Activated CD4-positive, alpha-beta T cell treated with anti-CD3 and anti-CD28 coated beads, Interleukin-2, amount 10 ng/mL, durations not matched to agents 24 days and 14 days (primary cell): ENCODE measurements around the gene MYOM3. TPM values are rescaled to one million over a fixed set of nuclear protein-coding genes. Genes with fewer than 3 reads are reported as not detected.

Experiments used
- DNase-seq: peaks from one replicate; pipeline ENCODE4 v3.0.0; 2022
- H3K27ac Mint-ChIP-seq: one replicate; pipeline ENCODE4 v1.8.0; 2022; ENCODE audit warnings: mild to moderate bottlenecking, mixed read lengths
- H3K27me3 Mint-ChIP-seq: one replicate; pipeline ENCODE4 v1.8.0; 2022; ENCODE audit warnings: mixed read lengths
- H3K36me3 Mint-ChIP-seq: one replicate; pipeline ENCODE4 v1.8.0; 2022; ENCODE audit warnings: low read depth, mild to moderate bottlenecking, mixed read lengths
- H3K4me1 Mint-ChIP-seq: one replicate; pipeline ENCODE4 v1.8.0; 2021; ENCODE audit warnings: mixed read lengths
- H3K4me3 Mint-ChIP-seq: one replicate; pipeline ENCODE4 v1.8.0; 2022; ENCODE audit warnings: mild to moderate bottlenecking, moderate library complexity, mixed read lengths
- H3K9me3 Mint-ChIP-seq: one replicate; pipeline ENCODE4 v1.8.0; 2021; ENCODE audit warnings: mixed read lengths
- intact Hi-C: fragments of 100-400 bp; cut with micrococcal nuclease; formaldehyde crosslinking; loops from one replicate; pipeline ENCODE4 v1.15.1; 2023
- total RNA-seq: library from RNA; stranded (reverse); gene quantifications from 2 replicates; pipeline ENCODE4 v1.2.3, GENCODE V29; 2022

MYOM3 gene
- total RNA-seq, 1 donor from 2014 or later: not detected

GRCh38 chr1:24074196-24074595 lies 37.7 kb downstream of the MYOM3 start:
- Mint-ChIP-seq H3K27ac (peak overlapping the region; percentile 11), H3K4me1 (peaks cover 4% of the 10 kb centered on the region), H3K9me3 (no peaks in the 10 kb centered on the region), H3K36me3 (no peaks in the 10 kb centered on the region), H3K27me3 (peaks cover 5% of the 10 kb centered on the region), H3K4me3 (no peak overlapping the region)
- DNase-seq: no peak
- intact Hi-C loops: no loop called here

- Mint-ChIP-seq H3K27me3 (peaks cover 5% of the 10 kb centered on the region), H3K27ac (no peak overlapping the region), H3K4me1 (peaks cover 4% of the 10 kb centered on the region), H3K36me3 (no peaks in the 10 kb centered on the region), H3K9me3 (no peaks in the 10 kb centered on the region), H3K4me3 (no peak overlapping the region)
- no peak for DNase-seq
- intact Hi-C loops: loop anchor here (1.0 to 2.0 kb wide), 3 partner anchors 40 to 321 kb away; partner anchors contain the start of gene MYOM3
These were observed 40.0 kb downstream of the MYOM3 start for GRCh38 chr1:24071941-24072340.

- peaks cover 4% of the 10 kb centered on the region for H3K4me1 Mint-ChIP-seq
- DNase-seq: peak; percentile 92
- no peaks in the 10 kb centered on the region for H3K36me3 Mint-ChIP-seq
- H3K27ac Mint-ChIP-seq: no peak overlapping the region
- intact Hi-C loops: loop anchor here (1.0 to 2.0 kb wide), 3 partner anchors 41 to 322 kb away; partner anchors contain the start of gene MYOM3
- no peaks in the 10 kb centered on the region for H3K9me3 Mint-ChIP-seq
- peaks cover 8% of the 10 kb centered on the region for H3K27me3 Mint-ChIP-seq
- H3K4me3 Mint-ChIP-seq: no peak overlapping the region
These were observed 41.0 kb downstream of the MYOM3 start for GRCh38 chr1:24070821-24071393.

- no peaks in the 10 kb centered on the region for H3K36me3 Mint-ChIP-seq
- intact Hi-C loops: loop anchor here (2.0 kb wide), 2 partner anchors 81 to 323 kb away; no protein-coding TSS in a partner anchor
- DNase-seq: no peak
- peaks cover 8% of the 10 kb centered on the region for H3K27me3 Mint-ChIP-seq
- H3K4me1 Mint-ChIP-seq: peaks cover 4% of the 10 kb centered on the region
- H3K4me3 Mint-ChIP-seq: no peak overlapping the region
- no peak overlapping the region for H3K27ac Mint-ChIP-seq
- no peaks in the 10 kb centered on the region for H3K9me3 Mint-ChIP-seq
These were observed 42.1 kb downstream of the MYOM3 start for GRCh38 chr1:24069817-24070216.

- H3K9me3 Mint-ChIP-seq: no peaks in the 10 kb centered on the region
- no peak overlapping the region for H3K4me3 Mint-ChIP-seq
- H3K36me3 Mint-ChIP-seq: no peaks in the 10 kb centered on the region
- H3K27me3 Mint-ChIP-seq: peaks cover 8% of the 10 kb centered on the region
- no peak overlapping the region for H3K27ac Mint-ChIP-seq
- peaks cover 4% of the 10 kb centered on the region for H3K4me1 Mint-ChIP-seq
- DNase-seq: no peak
- intact Hi-C loops: no loop called here
These were observed 44.0 kb downstream of the MYOM3 start for GRCh38 chr1:24067978-24068377.

GRCh38 chr1:24065304-24065703 lies 46.6 kb downstream of the MYOM3 start:
- DNase-seq: no peak
- Mint-ChIP-seq H3K4me1 (no peaks in the 10 kb centered on the region), H3K36me3 (no peaks in the 10 kb centered on the region), H3K27ac (no peak overlapping the region), H3K4me3 (no peak overlapping the region), H3K27me3 (peaks cover 3% of the 10 kb centered on the region), H3K9me3 (no peaks in the 10 kb centered on the region)
- intact Hi-C loops: no loop called here

GRCh38 chr1:24062221-24062620 lies 49.7 kb downstream of the MYOM3 start:
- intact Hi-C loops: no loop called here
- no peaks in the 10 kb centered on the region for H3K4me1 Mint-ChIP-seq
- no peak overlapping the region for H3K4me3 Mint-ChIP-seq
- no peaks in the 10 kb centered on the region for H3K9me3 Mint-ChIP-seq
- no peaks in the 10 kb centered on the region for H3K36me3 Mint-ChIP-seq
- H3K27ac Mint-ChIP-seq: no peak overlapping the region
- peaks cover 3% of the 10 kb centered on the region for H3K27me3 Mint-ChIP-seq
- no peak for DNase-seq

GRCh38 chr1:24060482-24060881 lies 51.5 kb downstream of the MYOM3 start:
- Mint-ChIP-seq H3K4me3 (no peak overlapping the region), H3K27ac (no peak overlapping the region), H3K36me3 (no peaks in the 10 kb centered on the region), H3K9me3 (no peaks in the 10 kb centered on the region), H3K27me3 (no peaks in the 10 kb centered on the region), H3K4me1 (no peaks in the 10 kb centered on the region)
- no peak for DNase-seq
- intact Hi-C loops: no loop called here

- Mint-ChIP-seq H3K27me3 (no peaks in the 10 kb centered on the region), H3K9me3 (no peaks in the 10 kb centered on the region), H3K27ac (no peak overlapping the region), H3K4me1 (no peaks in the 10 kb centered on the region), H3K4me3 (no peak overlapping the region), H3K36me3 (no peaks in the 10 kb centered on the region)
- intact Hi-C loops: no loop called here
- no peak for DNase-seq
These were observed 53.1 kb downstream of the MYOM3 start for GRCh38 chr1:24058671-24059455.

GRCh38 chr1:24057171-24057570 lies 54.8 kb downstream of the MYOM3 start:
- DNase-seq: no peak
- H3K4me3 Mint-ChIP-seq: no peak overlapping the region
- H3K27ac Mint-ChIP-seq: no peak overlapping the region
- H3K27me3 Mint-ChIP-seq: no peaks in the 10 kb centered on the region
- H3K9me3 Mint-ChIP-seq: no peaks in the 10 kb centered on the region
- no peaks in the 10 kb centered on the region for H3K4me1 Mint-ChIP-seq
- intact Hi-C loops: no loop called here
- no peaks in the 10 kb centered on the region for H3K36me3 Mint-ChIP-seq

GRCh38 chr1:24055681-24056080 lies 56.3 kb downstream of the MYOM3 start:
- intact Hi-C loops: no loop called here
- H3K4me1 Mint-ChIP-seq: no peaks in the 10 kb centered on the region
- H3K27me3 Mint-ChIP-seq: peaks cover 2% of the 10 kb centered on the region
- no peak for DNase-seq
- no peak overlapping the region for H3K27ac Mint-ChIP-seq
- no peaks in the 10 kb centered on the region for H3K36me3 Mint-ChIP-seq
- H3K4me3 Mint-ChIP-seq: no peak overlapping the region
- H3K9me3 Mint-ChIP-seq: no peaks in the 10 kb centered on the region

GRCh38 chr1:24052220-24052619 lies 59.7 kb downstream of the MYOM3 start:
- H3K4me1 Mint-ChIP-seq: no peaks in the 10 kb centered on the region
- intact Hi-C loops: no loop called here
- no peaks in the 10 kb centered on the region for H3K9me3 Mint-ChIP-seq
- no peak overlapping the region for H3K27ac Mint-ChIP-seq
- no peak overlapping the region for H3K4me3 Mint-ChIP-seq
- DNase-seq: no peak
- H3K27me3 Mint-ChIP-seq: peaks cover 4% of the 10 kb centered on the region
- no peaks in the 10 kb centered on the region for H3K36me3 Mint-ChIP-seq

GRCh38 chr1:24051206-24051945 lies 60.6 kb downstream of the MYOM3 start:
- Mint-ChIP-seq H3K27ac (no peak overlapping the region), H3K27me3 (peaks cover 4% of the 10 kb centered on the region), H3K36me3 (no peaks in the 10 kb centered on the region), H3K9me3 (no peaks in the 10 kb centered on the region), H3K4me3 (no peak overlapping the region), H3K4me1 (no peaks in the 10 kb centered on the region)
- DNase-seq: no peak
- intact Hi-C loops: no loop called here

GRCh38 chr1:24049733-24050132 lies 62.2 kb downstream of the MYOM3 start:
- intact Hi-C loops: no loop called here
- no peak overlapping the region for H3K27ac Mint-ChIP-seq
- H3K4me1 Mint-ChIP-seq: no peaks in the 10 kb centered on the region
- H3K36me3 Mint-ChIP-seq: no peaks in the 10 kb centered on the region
- no peak for DNase-seq
- no peaks in the 10 kb centered on the region for H3K9me3 Mint-ChIP-seq
- H3K4me3 Mint-ChIP-seq: no peak overlapping the region
- peaks cover 4% of the 10 kb centered on the region for H3K27me3 Mint-ChIP-seq
